K562 (cell line): ENCODE measurements around the gene WIF1. TPM values are rescaled to one million over a fixed set of nuclear protein-coding genes. Genes with fewer than 3 reads are reported as not detected.

Experiments used
- ATAC-seq: fragments of 200-7000 bp; cut with Tn5 transposase; 3 replicates; pipeline ENCODE4 v1.9.1; 2020; ENCODE audit warnings: moderate library complexity
- BruUV-seq: library from RNA; stranded (reverse); fragments of 400-500 nt; replicated peaks from 2 replicates; lab custom pipeline; 2021; lab: Mats Ljungman, UMichigan
- CTCF ChIA-PET: fragments of 300-600 bp; formaldehyde crosslinking; extraction: SDS; loops from one replicate; lab custom pipeline; 2021; ENCODE audit warnings: low intra/inter-chr PET ratio; lab: Yijun Ruan, JAX
- POLR2A ChIA-PET: fragments of 300-600, 350-650 bp; sonication (Branson Sonifier 250); formaldehyde crosslinking; extraction: SDS; loops from one replicate; lab custom pipeline; 2021; ENCODE audit warnings: antibody characterized with exemption, inconsistent platforms; lab: Yijun Ruan, JAX
- DNase-seq, 4 experiments: peaks; one replicate each; pipeline versions ENCODE4 v3.0.0 to v3.0.0-alpha.2; 2011 to 2018; ENCODE audit warnings: low spot score in 3 of 4, mixed read lengths in 3 of 4; ENCODE audit errors: extremely low read depth in 1 of 4
- FAIRE-seq: peaks from 2 replicates; lab custom pipeline; 2011; peaks lifted over from hg19 to GRCh38; lab: Jason Lieb, UNC
- H2AFZ ChIP-seq: 2 replicates; pipeline ENCODE4 v1.6.0; 2011; ENCODE audit warnings: low read depth, low read length, control low read depth, inconsistent platforms
- H3K27ac ChIP-seq: fragments of 200-600 bp; 3 replicates; pipeline ENCODE4 v1.8.0; 2011; ENCODE audit warnings: low read depth, mild to moderate bottlenecking, control low read depth, inconsistent platforms, low read length, moderate library complexity, mixed read lengths; ENCODE audit errors: extremely low read depth
- H3K27me3 ChIP-seq, 2 experiments: fragments of 300-600 bp in 1 of 2; 2 replicates in 1 of 2; 3 replicates in 1 of 2; pipeline versions ENCODE4 v1.6.0 to v1.8.0; 2011; ENCODE audit warnings: inconsistent platforms in 2 of 2, low read length in 2 of 2, mild to moderate bottlenecking in 1 of 2, mixed read lengths in 1 of 2, moderate library complexity in 1 of 2; ENCODE audit not compliant: control insufficient read depth in 2 of 2, insufficient read depth in 2 of 2
- H3K36me3 ChIP-seq: fragments of 300-600 bp; 3 replicates; pipeline ENCODE4 v1.8.0; 2011; ENCODE audit warnings: mild to moderate bottlenecking, low read length, inconsistent platforms; ENCODE audit not compliant: control insufficient read depth, insufficient read depth
- H3K4me1 ChIP-seq, 2 experiments: fragments of 200-600 bp in 1 of 2; replicated peaks in 1 of 2; 2 replicates in 1 of 2; 3 replicates in 1 of 2; pipeline versions ENCODE4 v1.5.1 to v1.8.0; 2011; ENCODE audit warnings: inconsistent platforms in 2 of 2, low read length in 2 of 2, mild to moderate bottlenecking in 1 of 2, mixed read lengths in 1 of 2, moderate library complexity in 1 of 2; ENCODE audit not compliant: control insufficient read depth in 2 of 2, insufficient read depth in 2 of 2
- H3K4me2 ChIP-seq: 2 replicates; pipeline ENCODE4 v1.6.1; 2011; ENCODE audit warnings: low read length, control low read depth, inconsistent platforms, mixed read lengths; ENCODE audit not compliant: insufficient read depth
- H3K4me3 ChIP-seq: fragments of 200-600 bp; sonication (generic), shearing (Covaris generic); 2 replicates; pipeline ENCODE4 v1.5.1; 2016; ENCODE audit warnings: control low read depth, inconsistent platforms
- H3K79me2 ChIP-seq: fragments of 200-600 bp; 3 replicates; pipeline ENCODE4 v1.8.0; 2011; ENCODE audit warnings: low read length, inconsistent platforms; ENCODE audit not compliant: control insufficient read depth, insufficient read depth
- H3K9ac ChIP-seq, 2 experiments: 2 replicates each; pipeline versions ENCODE4 v1.6.0 to v1.6.1; 2011; ENCODE audit warnings: low read depth in 2 of 2, low read length in 2 of 2, control low read depth in 1 of 2, inconsistent platforms in 1 of 2, mild to moderate bottlenecking in 1 of 2, mixed read lengths in 1 of 2; ENCODE audit not compliant: insufficient read depth in 1 of 2
- H3K9me1 ChIP-seq: one replicate; pipeline ENCODE4 v1.6.0; 2011; ENCODE audit warnings: inconsistent platforms, mild to moderate bottlenecking, low read length, moderate library complexity; ENCODE audit not compliant: control insufficient read depth, insufficient read depth
- H3K9me3 ChIP-seq: replicated peaks from 2 replicates; pipeline ENCODE4 v1.5.1; 2011; ENCODE audit warnings: low read depth, low read length, inconsistent platforms; ENCODE audit not compliant: control insufficient read depth, insufficient read depth
- H4K20me1 ChIP-seq: replicated peaks from 2 replicates; pipeline ENCODE4 v1.6.1; 2011; ENCODE audit warnings: low read length, inconsistent platforms, mixed read lengths; ENCODE audit not compliant: control insufficient read depth, insufficient read depth
- CLOCK ChIP-seq: fragments of 250-450 bp; sonication (Bioruptor Pico); IDR thresholded peaks from 2 replicates; pipeline ENCODE4 v1.4.0; 2020; ENCODE audit warnings: mild to moderate bottlenecking, moderate library complexity, borderline replicate concordance
- EGR1 ChIP-seq: fragments of 450-650 bp; conservative IDR thresholded peaks from 2 replicates; pipeline ENCODE4 v1.6.1; 2017; ENCODE audit warnings: mild to moderate bottlenecking
- IRF2 ChIP-seq: sonication (generic); formaldehyde crosslinking; IDR thresholded peaks from 2 replicates; pipeline ENCODE4 v1.8.1; 2022; ENCODE audit warnings: mild to moderate bottlenecking, missing genetic modification reagents
- NRF1 ChIP-seq, 2 experiments: fragments of 450-650 bp; IDR thresholded peaks in 1 of 2; conservative IDR thresholded peaks in 1 of 2; 2 replicates each; pipeline ENCODE4 v1.6.1; 2014; ENCODE audit warnings: mild to moderate bottlenecking in 2 of 2
- ZNF280A ChIP-seq: fragments of 450-650 bp; IDR thresholded peaks from 2 replicates; pipeline ENCODE4 v1.6.1; 2018; ENCODE audit warnings: mild to moderate bottlenecking, low read depth; ENCODE audit not compliant: partially characterized antibody
- ZNF384 ChIP-seq: IDR thresholded peaks from 2 replicates; pipeline ENCODE4 v1.6.1; 2012; ENCODE audit warnings: low read depth, low read length, improper control_type of control experiment
- ZNF668 ChIP-seq: fragments of 250-450 bp; sonication (Bioruptor Pico); IDR thresholded peaks from 2 replicates; pipeline ENCODE4 v1.8.0; 2022; ENCODE audit warnings: mild to moderate bottlenecking, inconsistent platforms
- ZNF717 ChIP-seq: fragments of 250-450 bp; sonication (Bioruptor Pico); IDR thresholded peaks from 2 replicates; pipeline ENCODE4 v1.5.0; 2021
- WGBS: fragments of 100-300 bp; shearing (Covaris generic); methylation state at CpG from one replicate; pipeline ENCODE4 v1.1.6; 2016; ENCODE audit warnings: low coverage, mixed read lengths; ENCODE audit not compliant: insufficient coverage; ENCODE audit errors: missing lambda C conversion rate; 5-methylcytosine and 5-hydroxymethylcytosine counted together
- in situ Hi-C: fragments of 300-500 bp; cut with MboI; formaldehyde crosslinking; loops from 4 replicates; pipeline ENCODE4 v1.15.0; 2018; ENCODE audit warnings: inconsistent platforms, mixed read lengths
- intact Hi-C: fragments of 100-400 bp; cut with micrococcal nuclease; formaldehyde crosslinking; loops from 2 replicates; pipeline ENCODE4 v1.14.2; 2022
- polyA plus RNA-seq, 8 experiments: library from polyadenylated mRNA; depleted of rRNA in 4 of 8; stranded (reverse) in 5 of 8; unstranded in 3 of 8; fragments of >200 nt; fragmentation: Nextera tagmentation in 2 of 8; fragmentation: Illumina TruSeq in 1 of 8; extraction: Ambion mirVana in 2 of 8; extraction: Trizol in 1 of 8; gene quantifications; 2 replicates each; pipeline versions ENCODE4 v1.2.1 to v1.2.3, GENCODE V29; 2011 to 2014; ENCODE audit warnings: inconsistent platforms in 1 of 8, missing spikeins in 1 of 8
- total RNA-seq, 7 experiments: library from RNA; depleted of rRNA in 6 of 7; stranded (reverse); fragments of >200 nt in 6 of 7; fragmentation: Illumina TruSeq in 2 of 7; extraction: Trizol in 2 of 7; gene quantifications; 2 replicates each; pipeline versions ENCODE4 v1.2.1 to v1.2.3, GENCODE V29; 2011 to 2021; ENCODE audit warnings: low replicate concordance in 1 of 7

WIF1 gene
- total and polyA plus RNA-seq, 9 of the 15 experiments (the other 6 are each of a cell fraction or from before 2014, with no cell fraction given), result not detected

GRCh38 chr12:65147312-65147905 lies 26.3 kb upstream of the WIF1 start:
- Histone ChIP-seq H4K20me1 (no peaks in the 10 kb centered on the region), H3K4me2 (no peak overlapping the region), H2AFZ (no peak overlapping the region), H3K4me1 (no peaks in the 10 kb centered on the region), H3K79me2 (no peaks in the 10 kb centered on the region), H3K4me3 (no peak overlapping the region), H3K27ac (no peak overlapping the region), H3K9ac (no peak overlapping the region), H3K9me3 (no peaks in the 10 kb centered on the region), H3K9me1 (no peaks in the 10 kb centered on the region)
- no TSS peak for BruUV-seq
- 0% methylated on average over 1 of the region's 2 CpGs for WGBS
- CTCF ChIA-PET, result no interaction called here
- POLR2A ChIA-PET, result no interaction called here
- no peak for TF ChIP-seq ZNF717
- no peak for TF ChIP-seq ZNF384
- no peak for TF ChIP-seq IRF2 (CRISPR knock-in tag)
- TF ChIP-seq NRF1 (conservative IDR thresholded peaks at IDR 0.05 in 1 of 2, IDR thresholded peaks at IDR 0.05 in 1 of 2), result no peak
- TF ChIP-seq CLOCK (CRISPR knock-in tag), result no peak
- no peak for TF ChIP-seq ZNF668 (CRISPR knock-in tag)
- no peak for TF ChIP-seq ZNF280A
- TF ChIP-seq EGR1, result no peak
- TF ChIP-seq, all 486 proteins: peak for 0
- in situ Hi-C loops, result no loop called here
- DNase-seq, result no peak
- ATAC-seq, result no peak
- Histone ChIP-seq H3K36me3 (no peaks in the 10 kb centered on the region), H3K27me3 (peaks cover 7 to 9% of the 10 kb centered on the region in 2 experiments; a peak in 4 of 5 replicates)
- intact Hi-C loops, result no loop called here
- no peak for FAIRE-seq
